Liver (tissue), 9 donors: ENCODE results near the gene ACACB. TPM values are rescaled to one million over a fixed set of nuclear protein-coding genes. Genes with fewer than 3 reads are reported as not detected.

Experiments used
- DNase-seq: peaks from one replicate; pipeline ENCODE4 v3.0.0-alpha.2; 2017; ENCODE audit warnings: low spot score
- H3K27ac ChIP-seq, 2 donors: one replicate each; pipeline ENCODE4 v1.7.0; 2013; ENCODE audit warnings: inconsistent platforms in 2 of 2, low read length in 2 of 2, control low read depth in 1 of 2, low read depth in 1 of 2, mild to moderate bottlenecking in 1 of 2
- H3K27me3 ChIP-seq, 4 donors: one replicate each; pipeline versions ENCODE4 v1.6.1 to v1.7.0; 2013; ENCODE audit warnings: low read length in 3 of 4, inconsistent platforms in 1 of 4, mild to moderate bottlenecking in 1 of 4, moderate library complexity in 1 of 4; ENCODE audit not compliant: control insufficient read depth in 4 of 4, insufficient read depth in 4 of 4
- H3K36me3 ChIP-seq, 4 donors: one replicate each; pipeline versions ENCODE4 v1.6.1 to v1.7.0; 2013; ENCODE audit warnings: low read length in 3 of 4, mild to moderate bottlenecking in 3 of 4, low read depth in 1 of 4, moderate library complexity in 1 of 4; ENCODE audit not compliant: control insufficient read depth in 4 of 4, insufficient read depth in 3 of 4
- H3K4me1 ChIP-seq, 4 donors: one replicate each; pipeline versions ENCODE4 v1.6.1 to v1.7.0; 2013; ENCODE audit warnings: low read length in 3 of 4, mild to moderate bottlenecking in 3 of 4, moderate library complexity in 1 of 4; ENCODE audit not compliant: control insufficient read depth in 4 of 4, insufficient read depth in 4 of 4
- H3K4me3 ChIP-seq, 3 donors: one replicate each; pipeline versions ENCODE4 v1.6.1 to v1.7.0; 2013; ENCODE audit warnings: low read length in 3 of 3, control low read depth in 1 of 3, low read depth in 1 of 3, mild to moderate bottlenecking in 1 of 3
- H3K9ac ChIP-seq, 2 donors: one replicate each; pipeline ENCODE4 v1.7.0; 2013; ENCODE audit warnings: low read length in 2 of 2, mild to moderate bottlenecking in 2 of 2, moderate library complexity in 2 of 2, control low read depth in 1 of 2, low read depth in 1 of 2
- H3K9me3 ChIP-seq, 4 donors: one replicate each; pipeline versions ENCODE4 v1.6.1 to v1.7.0; 2013; ENCODE audit warnings: low read length in 3 of 4; ENCODE audit not compliant: control insufficient read depth in 4 of 4
- ATF3 ChIP-seq: IDR thresholded peaks from 2 replicates; pipeline ENCODE4 v1.6.1; 2016; ENCODE audit warnings: antibody characterized with exemption
- CTCF ChIP-seq: fragments of 150-350 bp; IDR thresholded peaks from 2 replicates; pipeline ENCODE4 v1.5.1; 2017; ENCODE audit warnings: improper control_type of control experiment, low read depth, low read length; ENCODE audit not compliant: missing input control
- EGR1 ChIP-seq, 2 donors: IDR thresholded peaks; 2 replicates each; pipeline ENCODE4 v1.6.1; 2016 to 2018; ENCODE audit warnings: antibody characterized with exemption in 2 of 2, low read depth in 2 of 2
- FOXA1 ChIP-seq: IDR thresholded peaks from 2 replicates; pipeline ENCODE4 v1.6.1; 2016; ENCODE audit warnings: antibody characterized with exemption
- FOXA2 ChIP-seq: IDR thresholded peaks from 2 replicates; pipeline ENCODE4 v1.6.1; 2016; ENCODE audit warnings: antibody characterized with exemption
- GABPA ChIP-seq, 2 donors: IDR thresholded peaks in 1 of 2; conservative IDR thresholded peaks in 1 of 2; 2 replicates each; pipeline ENCODE4 v1.6.1; 2016; ENCODE audit warnings: antibody characterized with exemption in 2 of 2, mild to moderate bottlenecking in 1 of 2, moderate library complexity in 1 of 2
- HNF4A ChIP-seq, 2 donors: conservative IDR thresholded peaks; 2 replicates each; pipeline ENCODE4 v1.6.1; 2016; ENCODE audit warnings: antibody characterized with exemption in 2 of 2, mild to moderate bottlenecking in 2 of 2
- HNF4G ChIP-seq: IDR thresholded peaks from 2 replicates; pipeline ENCODE4 v1.6.1; 2016; ENCODE audit warnings: antibody characterized with exemption
- JUND ChIP-seq, 2 donors: IDR thresholded peaks; 2 replicates each; pipeline ENCODE4 v1.6.1; 2016; ENCODE audit warnings: antibody characterized with exemption in 2 of 2
- MAX ChIP-seq: IDR thresholded peaks from 2 replicates; pipeline ENCODE4 v1.6.1; 2016; ENCODE audit warnings: antibody characterized with exemption
- NR2F2 ChIP-seq: IDR thresholded peaks from 2 replicates; pipeline ENCODE4 v1.6.1; 2016; ENCODE audit warnings: antibody characterized with exemption
- RAD21 ChIP-seq, 2 donors: IDR thresholded peaks; 2 replicates each; pipeline ENCODE4 v1.6.1; 2016; ENCODE audit warnings: antibody characterized with exemption in 2 of 2, mild to moderate bottlenecking in 2 of 2
- REST ChIP-seq: IDR thresholded peaks from 2 replicates; pipeline ENCODE4 v1.6.1; 2016; ENCODE audit warnings: antibody characterized with exemption, mild to moderate bottlenecking
- RXRA ChIP-seq, 2 donors: IDR thresholded peaks; 2 replicates each; pipeline ENCODE4 v1.6.1; 2017 to 2018; ENCODE audit warnings: antibody characterized with exemption in 2 of 2, mild to moderate bottlenecking in 1 of 2
- SP1 ChIP-seq: IDR thresholded peaks from 2 replicates; pipeline ENCODE4 v1.6.1; 2018; ENCODE audit warnings: antibody characterized with exemption, mild to moderate bottlenecking
- TAF1 ChIP-seq: conservative IDR thresholded peaks from 2 replicates; pipeline ENCODE4 v1.6.1; 2016; ENCODE audit warnings: antibody characterized with exemption, mild to moderate bottlenecking
- YY1 ChIP-seq: IDR thresholded peaks from 2 replicates; pipeline ENCODE4 v1.6.1; 2016; ENCODE audit warnings: antibody characterized with exemption, mild to moderate bottlenecking
- ZBTB33 ChIP-seq: IDR thresholded peaks from 2 replicates; pipeline ENCODE4 v1.6.1; 2016; ENCODE audit warnings: antibody characterized with exemption
- WGBS: extraction: QIAGEN DNeasy Blood & Tissue Kit; methylation state at CpG from one replicate; pipeline ENCODE4 v1.1.7; 2013; 5-methylcytosine and 5-hydroxymethylcytosine counted together
- polyA plus RNA-seq, 2 donors: library from polyadenylated mRNA; stranded (reverse) in 1 of 2; unstranded in 1 of 2; fragments of 200-250 nt in 1 of 2; fragments of >200 nt in 1 of 2; fragmentation: Nextera tagmentation in 1 of 2; extraction: Ambion mirVana in 1 of 2; gene quantifications; one replicate each; pipeline versions ENCODE4 v1.2.1 to v1.2.3, GENCODE V29; 2013 to 2015
- total RNA-seq, 2 donors: library from RNA; depleted of rRNA; stranded (reverse); fragments of >200 nt; gene quantifications; one replicate each; pipeline ENCODE4 v1.2.3, GENCODE V29; 2014
- donor health status: healthy.
- donor health status: healthy.
- donor health status: healthy.
- donor health status: healthy.
- donor health status: healthy.

ACACB gene
- total and polyA plus RNA-seq, 4 donors, result 12.9 to 288 (median 52.1) TPM

- TF ChIP-seq ZBTB33, result no peak
- peak; percentile 14 for TF ChIP-seq MAX
- TF ChIP-seq SP1, result peak; percentile 50
- TF ChIP-seq RAD21 (IDR thresholded peaks at IDR 0.05), result peak in 1 of 2 donors; percentile 13
- peak; percentile 27 for TF ChIP-seq TAF1
- no peak for TF ChIP-seq JUND (IDR thresholded peaks at IDR 0.05)
- no peak for TF ChIP-seq REST
- TF ChIP-seq HNF4A (conservative IDR thresholded peaks at IDR 0.05), result peak; percentile 63 to 65
- TF ChIP-seq ATF3, result peak; percentile 72
- peak; percentile 2 for TF ChIP-seq NR2F2
- TF ChIP-seq RXRA (IDR thresholded peaks at IDR 0.05), result peak; percentile 54 to 60
- TF ChIP-seq CTCF, result no peak
- no peak for TF ChIP-seq FOXA1
- no peak for TF ChIP-seq HNF4G
- TF ChIP-seq YY1, result peak; percentile 68
- TF ChIP-seq GABPA (IDR thresholded peaks at IDR 0.05 in 1 of 2, conservative IDR thresholded peaks at IDR 0.05 in 1 of 2), result no peak
- no peak for TF ChIP-seq FOXA2
- peak in 1 of 2 donors; percentile 8 for TF ChIP-seq EGR1 (IDR thresholded peaks at IDR 0.05; ENCODE audit: low read depth in 2 of 2)
- Histone ChIP-seq H3K27me3 (no peaks in the 10 kb centered on the region), H3K9ac (no peak overlapping the region), H3K36me3 (peaks cover 0 to 2% (median 0%) of the 10 kb centered on the region in 4 donors), H3K9me3 (no peaks in the 10 kb centered on the region), H3K4me1 (peaks cover 13 to 75% (median 60%) of the 10 kb centered on the region in 4 donors), H3K4me3 (peak overlapping the region in 2 of 3 donors; percentile 57 to 61), H3K27ac (peak overlapping the region; percentile 86 to 89)
- no peak for DNase-seq
- WGBS, result 30% methylated on average over 15 of the region's 15 CpGs
Observed at GRCh38 chr12:109130297-109131153, 14.1 kb downstream of the ACACB start.
